Prostate gland (tissue), 2 donors: ENCODE measurements around the gene RUBCN.

Experiments used
- POLR2AphosphoS5 ChIP-seq: sonication (generic); formaldehyde crosslinking; IDR thresholded peaks from one replicate; pipeline ENCODE4 v1.6.1; 2017; ENCODE audit warnings: antibody characterized with exemption
- TF ChIP-seq, protein P1 (sequence below), 4 experiments: fragments of 200-600 bp in 2 of 4; fragments of 450-650 bp in 2 of 4; sonication (generic) in 2 of 4; IDR thresholded peaks; 1 replicate in 3 of 4; 2 replicates in 1 of 4; pipeline ENCODE4 v1.5.1; 2016 to 2019; ENCODE audit warnings: antibody characterized with exemption in 4 of 4, mild to moderate bottlenecking in 2 of 4, moderate library complexity in 2 of 4

DNA sequence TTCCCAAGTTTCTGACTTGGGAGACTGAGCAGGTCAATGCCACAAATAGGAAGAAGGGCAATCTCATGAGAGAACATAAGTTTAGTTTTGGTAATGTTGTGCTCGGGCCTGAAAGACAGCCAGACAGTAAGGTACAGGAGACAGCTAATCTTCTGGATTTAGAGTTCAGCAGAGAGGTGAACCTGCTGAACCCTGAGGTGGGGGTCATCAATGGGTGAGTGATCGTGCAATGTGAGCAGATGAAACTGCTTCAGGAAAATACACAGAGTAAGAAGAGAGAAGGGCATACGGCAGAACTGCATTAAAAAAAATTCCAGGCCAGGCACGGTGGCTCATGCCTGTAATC lies 23.3 kb downstream of the RUBCN start:
- TF ChIP-seq, protein P1, sequence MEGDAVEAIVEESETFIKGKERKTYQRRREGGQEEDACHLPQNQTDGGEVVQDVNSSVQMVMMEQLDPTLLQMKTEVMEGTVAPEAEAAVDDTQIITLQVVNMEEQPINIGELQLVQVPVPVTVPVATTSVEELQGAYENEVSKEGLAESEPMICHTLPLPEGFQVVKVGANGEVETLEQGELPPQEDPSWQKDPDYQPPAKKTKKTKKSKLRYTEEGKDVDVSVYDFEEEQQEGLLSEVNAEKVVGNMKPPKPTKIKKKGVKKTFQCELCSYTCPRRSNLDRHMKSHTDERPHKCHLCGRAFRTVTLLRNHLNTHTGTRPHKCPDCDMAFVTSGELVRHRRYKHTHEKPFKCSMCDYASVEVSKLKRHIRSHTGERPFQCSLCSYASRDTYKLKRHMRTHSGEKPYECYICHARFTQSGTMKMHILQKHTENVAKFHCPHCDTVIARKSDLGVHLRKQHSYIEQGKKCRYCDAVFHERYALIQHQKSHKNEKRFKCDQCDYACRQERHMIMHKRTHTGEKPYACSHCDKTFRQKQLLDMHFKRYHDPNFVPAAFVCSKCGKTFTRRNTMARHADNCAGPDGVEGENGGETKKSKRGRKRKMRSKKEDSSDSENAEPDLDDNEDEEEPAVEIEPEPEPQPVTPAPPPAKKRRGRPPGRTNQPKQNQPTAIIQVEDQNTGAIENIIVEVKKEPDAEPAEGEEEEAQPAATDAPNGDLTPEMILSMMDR (IDR thresholded peaks at IDR 0.05) = no peak
- no peak for TF ChIP-seq POLR2AphosphoS5
